HG02798 (cell line): ENCODE results near the gene SPATA20.

Experiments
- ATAC-seq: cut with Tn5 transposase; IDR thresholded peaks from one replicate; pipeline ENCODE4 v1.9.1; 2021; ENCODE audit warnings: mild to moderate bottlenecking; ENCODE audit not compliant: unreplicated experiment, poor library complexity

SPATA20 gene

DNA sequence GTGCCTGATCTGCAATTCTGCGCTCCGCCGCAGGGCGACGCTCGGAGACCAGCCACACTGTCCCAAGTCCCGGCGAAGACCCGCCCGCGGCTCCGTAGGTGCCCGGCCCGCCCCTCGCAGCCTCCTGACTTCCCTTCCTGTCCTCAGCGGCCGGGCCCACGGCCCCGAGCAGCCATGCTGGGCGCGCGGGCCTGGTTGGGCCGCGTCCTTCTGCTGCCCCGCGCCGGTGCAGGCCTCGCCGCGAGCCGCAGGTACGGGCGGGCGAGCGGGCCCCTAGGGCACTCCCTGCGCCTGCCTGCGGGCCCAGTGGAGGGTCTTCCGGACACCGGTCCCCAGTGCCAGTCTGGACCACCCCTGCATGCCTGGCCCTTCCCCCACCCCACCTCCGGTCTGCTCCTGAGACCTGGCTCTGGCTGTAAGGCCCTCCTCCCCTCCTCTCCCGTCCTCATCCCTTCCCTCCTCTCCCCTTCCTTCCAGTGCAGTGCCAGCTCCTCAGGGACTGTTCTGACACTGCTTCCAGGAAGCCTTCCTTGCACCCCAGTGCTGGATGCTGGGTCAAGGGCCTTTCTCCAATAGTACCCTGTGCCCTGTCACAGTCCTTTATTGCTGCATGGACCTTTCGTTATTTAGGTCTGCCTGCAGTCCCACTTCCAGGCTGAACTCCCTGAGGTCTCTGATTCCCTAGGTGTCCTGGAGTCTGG is at the start of gene SPATA20:
Gene SPATA20, plus strand, starts transcription at position 140 of the 701 bp plus-strand sequence. Its CDS starts 35 bp downstream, at position 175.
- ATAC-seq, result peak; percentile 70

DNA sequence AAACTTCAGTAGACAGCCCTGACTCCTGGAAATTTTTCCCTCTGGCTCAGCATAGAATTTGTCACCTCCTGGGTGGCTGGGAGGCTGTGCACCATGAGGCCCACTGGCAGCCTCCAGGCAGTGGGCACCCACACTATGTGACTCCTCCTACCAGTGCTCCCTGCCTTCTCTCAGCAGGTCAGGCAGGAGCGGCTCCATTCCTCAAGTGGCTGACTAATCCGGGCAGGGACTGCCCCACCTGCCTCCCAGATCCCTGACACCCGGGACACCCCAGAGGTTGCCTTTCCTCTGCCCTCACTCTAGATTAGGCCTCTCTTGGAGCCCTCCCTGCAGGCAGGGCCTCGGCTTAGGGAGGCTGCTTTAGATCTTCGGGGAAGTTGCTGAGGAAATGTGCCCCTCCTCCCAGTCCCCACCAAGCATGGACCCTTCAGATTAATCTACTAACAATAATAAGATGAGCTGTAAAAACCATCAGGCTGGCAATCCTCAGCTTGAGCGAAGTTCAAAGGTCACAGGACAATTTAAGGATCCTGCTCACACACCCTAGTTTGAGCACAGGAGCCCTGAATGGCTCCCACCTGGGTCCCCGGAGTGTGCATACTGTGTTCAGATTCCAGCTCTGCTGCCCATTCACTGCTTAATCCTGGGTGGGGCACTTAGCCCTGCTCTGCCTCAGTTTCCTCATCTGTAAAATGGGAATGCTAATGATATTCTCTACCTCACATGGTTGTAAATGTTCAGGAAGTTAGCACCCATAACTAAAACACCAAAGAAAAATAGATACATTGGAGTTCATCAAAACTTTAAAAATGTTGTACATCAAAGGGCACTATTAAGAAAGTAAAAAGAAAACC is 48.7 kb upstream of the SPATA20 start:
- ATAC-seq, result no peak

DNA sequence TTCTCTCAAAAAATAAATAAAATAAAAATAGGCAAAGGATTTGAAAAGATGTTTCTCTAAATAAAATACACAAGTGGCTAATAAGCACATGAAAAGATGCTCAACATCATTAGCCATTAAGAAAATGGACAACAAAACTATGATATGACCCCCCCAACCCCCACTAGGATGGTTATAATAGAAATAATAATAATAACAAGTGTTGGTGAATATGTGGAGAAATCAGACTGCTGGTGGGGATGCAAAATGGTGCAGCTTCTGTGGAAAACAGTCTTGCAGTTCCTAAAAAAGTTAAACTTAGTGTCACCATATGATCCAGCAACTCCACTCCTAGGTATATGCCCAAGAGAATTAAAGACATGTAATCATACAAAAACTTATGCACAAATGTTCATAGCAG is 47.7 kb upstream of the SPATA20 start:
- no peak for ATAC-seq

GRCh38 chr17:50499721-50500120 is 47.3 kb upstream of the SPATA20 start:
- no peak for ATAC-seq

DNA sequence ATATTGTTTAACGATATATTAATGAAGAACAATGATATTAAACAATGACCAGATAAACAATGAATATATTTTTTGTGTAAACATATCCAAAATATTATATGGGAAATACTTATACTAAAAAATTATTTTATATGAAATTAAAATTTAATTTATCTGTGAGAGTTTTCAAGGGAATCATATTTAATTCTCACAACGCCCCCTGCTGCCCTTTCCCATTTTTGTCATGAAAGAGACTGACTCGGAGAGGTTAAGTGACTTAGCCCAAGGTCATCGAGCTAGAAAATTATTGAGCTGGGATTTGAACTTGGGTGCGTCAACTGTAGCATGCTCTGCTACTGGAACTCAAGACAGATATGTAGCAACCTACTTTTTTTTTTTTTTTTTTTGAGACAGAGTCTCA is 45.9 kb upstream of the SPATA20 start:
- ATAC-seq, result no peak

- ATAC-seq, result no peak
Measured at GRCh38 chr17:50502301-50502990, 44.5 kb upstream of the SPATA20 start.

GRCh38 chr17:50505591-50506130 is 41.3 kb upstream of the SPATA20 start:
- no peak for ATAC-seq

DNA sequence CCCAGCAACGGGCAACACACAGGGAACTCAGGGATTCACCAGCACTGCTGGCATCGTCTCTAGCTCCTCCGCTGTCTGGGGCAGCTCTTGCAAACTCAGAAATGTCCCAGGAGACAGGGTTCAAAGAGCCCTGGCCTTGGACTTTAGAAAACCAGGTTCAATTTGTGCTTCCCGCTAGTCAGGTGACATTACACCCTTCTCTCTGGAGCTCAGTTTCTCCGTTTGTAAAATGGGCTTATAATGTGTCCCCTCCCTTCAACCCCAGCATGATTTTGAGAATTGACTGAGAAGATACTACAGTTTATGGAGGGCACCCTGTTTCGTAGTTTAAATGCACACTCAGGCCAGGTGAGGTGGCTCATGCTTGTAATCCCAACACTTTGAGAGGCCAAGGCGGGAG is 40.7 kb upstream of the SPATA20 start:
- ATAC-seq, result no peak

DNA sequence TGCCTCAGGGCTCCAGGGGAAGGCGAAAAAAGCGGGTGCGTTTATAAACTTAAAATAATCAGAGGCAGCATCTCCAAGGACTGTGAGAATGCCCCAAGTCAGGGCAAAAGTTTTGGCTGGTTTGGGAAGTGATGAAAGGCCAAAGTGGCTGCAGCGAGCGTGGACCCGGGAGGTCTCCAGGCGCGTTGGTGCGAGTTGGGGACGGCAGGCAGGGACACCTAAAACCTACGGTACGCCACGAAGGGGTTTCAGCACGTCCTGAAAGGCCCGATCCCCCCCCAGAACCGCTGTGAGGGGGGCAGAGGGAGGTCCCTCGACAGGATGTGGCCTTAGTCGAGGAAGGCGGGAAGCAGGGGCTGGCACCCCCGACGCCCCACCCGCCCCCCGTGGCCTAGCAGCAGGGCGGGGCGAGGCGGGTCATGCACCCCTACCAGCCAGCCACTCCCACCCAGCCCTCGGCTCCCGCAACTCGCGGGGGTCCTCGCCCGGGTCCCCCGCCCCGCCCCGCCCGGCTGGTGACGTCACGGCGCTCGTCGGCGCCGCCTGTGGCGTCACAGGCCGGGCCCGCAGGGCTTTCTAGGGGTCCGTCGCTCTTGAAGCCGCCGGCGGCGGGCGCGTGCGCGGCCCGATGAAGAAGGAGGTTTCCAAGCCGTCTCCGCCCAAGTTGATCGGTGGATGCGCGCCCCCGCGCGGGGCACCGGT is 39.0 kb upstream of the SPATA20 start, which contains the start of gene MYCBPAP:
Gene MYCBPAP, plus strand, starts transcription at position 569 of the 702 bp plus-strand sequence. CDS start 236 bp downstream, outside the sequence.
- peak; percentile 38 for ATAC-seq

- no peak for ATAC-seq
Measured at GRCh38 chr17:50508573-50509460, 38.2 kb upstream of the SPATA20 start.

- peak; percentile 70 for ATAC-seq
Measured at GRCh38 chr17:50511058-50511457, 35.9 kb upstream of the SPATA20 start.

GRCh38 chr17:50513495-50513894 is 33.5 kb upstream of the SPATA20 start:
- no peak for ATAC-seq

- no peak for ATAC-seq
Measured at GRCh38 chr17:50514388-50514787, 32.6 kb upstream of the SPATA20 start.

DNA sequence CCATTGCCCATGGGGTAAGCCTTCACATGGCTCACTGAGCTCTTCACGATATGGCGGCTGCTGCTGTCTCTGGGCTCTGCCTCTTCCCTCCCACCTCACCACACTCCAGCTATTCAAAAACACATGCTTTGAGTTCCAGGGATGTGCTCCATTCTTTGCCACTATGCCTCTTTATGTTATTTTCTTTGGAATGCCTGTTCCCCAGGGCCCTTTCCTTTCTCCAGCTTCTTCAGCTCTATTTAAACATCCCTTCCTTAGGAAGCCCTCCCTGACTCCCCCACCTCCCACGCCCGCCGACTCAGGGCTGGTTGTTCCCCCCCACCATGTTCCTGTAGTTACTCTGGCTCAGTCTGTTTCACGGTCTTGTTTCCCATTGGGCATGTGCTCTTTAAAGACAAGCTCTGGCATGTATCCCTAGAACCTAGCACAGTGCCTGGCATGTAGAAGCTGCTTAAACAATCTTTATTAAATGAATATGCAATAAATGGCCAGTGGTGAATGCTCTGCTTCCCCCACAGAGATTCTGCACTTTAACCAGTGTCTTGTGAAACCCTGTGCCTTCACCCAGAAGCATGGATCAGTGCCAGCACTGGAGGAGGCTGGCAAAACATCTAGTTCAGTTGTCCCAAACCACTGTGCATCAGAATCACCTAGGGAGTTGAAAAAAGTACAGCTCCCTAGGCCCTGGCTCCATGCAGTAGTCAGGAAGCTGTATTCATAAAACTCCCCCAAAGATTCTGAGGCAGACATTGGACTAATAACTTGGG is 31.9 kb upstream of the SPATA20 start:
- no peak for ATAC-seq

DNA sequence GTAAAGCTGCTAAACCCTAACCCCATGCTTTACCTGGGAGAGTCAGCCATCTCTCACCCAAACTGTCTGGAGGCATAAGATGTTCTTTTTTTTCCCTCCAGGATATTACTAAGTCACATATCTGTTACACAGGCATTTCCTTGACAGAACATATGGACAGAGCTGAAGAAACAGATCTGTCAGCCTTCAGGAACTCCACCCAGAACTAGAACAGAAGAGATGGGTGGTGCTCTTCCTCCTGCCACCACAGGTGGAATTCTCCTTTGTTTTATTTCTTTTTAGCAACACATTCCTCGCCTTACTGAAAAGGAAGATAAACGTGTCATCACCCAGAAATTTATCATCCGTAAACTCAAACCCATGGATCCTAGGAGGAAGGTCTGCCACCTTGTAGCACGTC is 30.0 kb upstream of the SPATA20 start:
- no peak for ATAC-seq

- no peak for ATAC-seq
Measured at GRCh38 chr17:50517504-50518383, 29.2 kb upstream of the SPATA20 start.

- ATAC-seq, result no peak
Measured at GRCh38 chr17:50518384-50519023, 28.5 kb upstream of the SPATA20 start.
